GM12878 (cell line): ENCODE results near the gene JAML. TPM values are rescaled to one million over a fixed set of nuclear protein-coding genes. Genes with fewer than 3 reads are reported as not detected.

Source experiments
- ATAC-seq: fragments of 200-7000 bp; cut with Tn5 transposase; 3 replicates; pipeline ENCODE4 v1.9.1; 2020; ENCODE audit warnings: mild to moderate bottlenecking, moderate library complexity
- BruUV-seq: library from RNA; stranded (reverse); fragments of 400-500 nt; replicated peaks from 2 replicates; lab custom pipeline; 2021; lab: Mats Ljungman, UMichigan
- CTCF ChIA-PET: fragments of 300-600 bp; sonication (Branson Sonifier 250); formaldehyde crosslinking; extraction: SDS; loops from one replicate; lab custom pipeline; 2021; ENCODE audit warnings: inconsistent platforms; lab: Yijun Ruan, JAX
- POLR2A ChIA-PET: fragments of 350-600 bp; formaldehyde crosslinking; extraction: SDS; loops from one replicate; lab custom pipeline; 2021; ENCODE audit warnings: inconsistent platforms; lab: Charles Lee
- RAD21 ChIA-PET: fragments of 300-600 bp; sonication (Branson Sonifier 250); formaldehyde crosslinking; loops from one replicate; lab custom pipeline; 2023; ENCODE audit warnings: antibody characterized with exemption; ENCODE audit not compliant: unreplicated experiment; lab: Charles Lee
- SMC1A ChIA-PET: fragments of 300-600 bp; sonication (Branson Sonifier 250); formaldehyde crosslinking; loops from one replicate; lab custom pipeline; 2023; ENCODE audit not compliant: unreplicated experiment, uncharacterized antibody; lab: Charles Lee
- DNase-seq: peaks from one replicate; pipeline ENCODE4 v3.0.0-alpha.2; 2011; ENCODE audit warnings: low read depth, low spot score
- FAIRE-seq: peaks from 3 replicates; lab custom pipeline; 2011; peaks lifted over from hg19 to GRCh38; lab: Jason Lieb, UNC
- H2AFZ ChIP-seq: 2 replicates; pipeline ENCODE4 v1.6.0; 2011; ENCODE audit warnings: low read depth, low read length, control low read depth; ENCODE audit not compliant: control insufficient read depth
- H3K27ac ChIP-seq: 2 replicates; pipeline ENCODE4 v1.5.1; 2011; ENCODE audit warnings: control low read depth; ENCODE audit not compliant: control insufficient read depth, insufficient read depth
- H3K27me3 ChIP-seq, 2 experiments: replicated peaks in 1 of 2; 2 replicates each; pipeline versions ENCODE4 v1.6.0 to v1.6.1; 2011; ENCODE audit warnings: low read length in 1 of 2; ENCODE audit not compliant: control insufficient read depth in 2 of 2, insufficient read depth in 2 of 2
- H3K36me3 ChIP-seq, 2 experiments: 2 replicates each; pipeline ENCODE4 v1.5.1; 2011; ENCODE audit warnings: low read length in 1 of 2; ENCODE audit not compliant: control insufficient read depth in 2 of 2, insufficient read depth in 2 of 2
- H3K4me1 ChIP-seq: 2 replicates; pipeline ENCODE4 v1.6.1; 2011; ENCODE audit warnings: mild to moderate bottlenecking, low read length, moderate library complexity, mixed read lengths; ENCODE audit not compliant: control insufficient read depth, insufficient read depth
- H3K4me2 ChIP-seq: 2 replicates; pipeline ENCODE4 v1.6.0; 2011; ENCODE audit warnings: control low read depth; ENCODE audit not compliant: control insufficient read depth, insufficient read depth
- H3K4me3 ChIP-seq: fragments of 200-600 bp; sonication (generic); 2 replicates; pipeline ENCODE4 v1.5.1; 2016
- H3K79me2 ChIP-seq: 2 replicates; pipeline ENCODE4 v1.6.0; 2011; ENCODE audit warnings: low read length; ENCODE audit not compliant: control insufficient read depth, insufficient read depth
- H3K9ac ChIP-seq: 2 replicates; pipeline ENCODE4 v1.8.0; 2011; ENCODE audit warnings: low read length, control low read depth, mixed read lengths; ENCODE audit not compliant: control insufficient read depth, insufficient read depth
- H3K9me3 ChIP-seq: replicated peaks from 3 replicates; pipeline ENCODE4 v1.5.1; 2011; ENCODE audit warnings: mild to moderate bottlenecking, low read length; ENCODE audit not compliant: control insufficient read depth, insufficient read depth
- H4K20me1 ChIP-seq: 2 replicates; pipeline ENCODE4 v1.6.0; 2011; ENCODE audit not compliant: control insufficient read depth, insufficient read depth
- HCFC1 ChIP-seq: fragments of 150-350 bp; IDR thresholded peaks from 2 replicates; pipeline ENCODE4 v1.6.1; 2014; ENCODE audit warnings: low read length
- HDAC6 ChIP-seq: fragments of 200-600 bp; sonication (generic); IDR thresholded peaks from one replicate; pipeline ENCODE4 v1.8.0; 2017; ENCODE audit warnings: antibody characterized with exemption; ENCODE audit not compliant: unreplicated experiment
- HDGF ChIP-seq: fragments of 450-650 bp; IDR thresholded peaks from 2 replicates; pipeline ENCODE4 v1.6.1; 2016; ENCODE audit warnings: antibody characterized with exemption
- MEF2B ChIP-seq: fragments of 450-650 bp; IDR thresholded peaks from 2 replicates; pipeline ENCODE4 v1.6.1; 2018; ENCODE audit warnings: mild to moderate bottlenecking, moderate library complexity; ENCODE audit not compliant: partially characterized antibody, poor library complexity, severe bottlenecking
- NR2C2 ChIP-seq: IDR thresholded peaks from 2 replicates; pipeline ENCODE4 v1.6.1; 2011; ENCODE audit warnings: borderline replicate concordance, low read depth; ENCODE audit not compliant: control insufficient read depth, insufficient read length
- SPI1 ChIP-seq: IDR thresholded peaks from 2 replicates; pipeline ENCODE4 v1.6.1; 2011; ENCODE audit warnings: low read depth, mild to moderate bottlenecking, low read length, moderate library complexity, borderline replicate concordance; ENCODE audit not compliant: insufficient read depth
- SREBF2 ChIP-seq: IDR thresholded peaks from 2 replicates; pipeline ENCODE4 v1.6.1; 2012; ENCODE audit warnings: mild to moderate bottlenecking, low read length
- TARDBP ChIP-seq: IDR thresholded peaks from 2 replicates; pipeline ENCODE4 v1.6.1; 2016; ENCODE audit warnings: borderline replicate concordance
- ZNF384 ChIP-seq: IDR thresholded peaks from 2 replicates; pipeline ENCODE4 v1.6.1; 2012; ENCODE audit warnings: low read depth, mild to moderate bottlenecking, low read length, improper control_type of control experiment, borderline replicate concordance
- WGBS: methylation state at CpG from one replicate; pipeline ENCODE4 v1.1.6; 2016; ENCODE audit warnings: low lambda C conversion rate; ENCODE audit not compliant: insufficient replicate concordance, insufficient coverage; ENCODE audit errors: missing lambda C conversion rate; 5-methylcytosine and 5-hydroxymethylcytosine counted together
- in situ Hi-C: fragments of 300-500 bp; cut with MboI; formaldehyde crosslinking; loops from 9 replicates; pipeline ENCODE4 v1.14.3; 2018; ENCODE audit warnings: mixed read lengths
- intact Hi-C: fragments of 100-400 bp; cut with micrococcal nuclease; formaldehyde crosslinking; loops from one replicate; pipeline ENCODE4 v1.14.2; 2022; ENCODE audit not compliant: unreplicated experiment
- polyA plus RNA-seq, 11 experiments: library from polyadenylated mRNA; depleted of rRNA in 4 of 11; unstranded in 6 of 11; stranded (reverse) in 5 of 11; fragments of >200 nt; fragmentation: Nextera tagmentation in 4 of 11; fragmentation: Illumina TruSeq in 1 of 11; extraction: Ambion mirVana in 4 of 11; extraction: Trizol in 1 of 11; gene quantifications; 1 replicate in 1 of 11; 2 replicates in 10 of 11; pipeline versions ENCODE4 v1.2.1 to v1.2.3, GENCODE V29; 2011 to 2016; ENCODE audit warnings: inconsistent platforms in 2 of 11, missing spikeins in 2 of 11, low read depth in 1 of 11
- total RNA-seq, 4 experiments: library from RNA; depleted of rRNA in 3 of 4; stranded (reverse); fragments of >200 nt in 3 of 4; fragmentation: Illumina TruSeq in 1 of 4; extraction: Trizol in 1 of 4; gene quantifications; 2 replicates each; pipeline versions ENCODE4 v1.2.1 to v1.2.3, GENCODE V29; 2013 to 2021
- TF ChIP-seq, protein P1 (sequence below): fragments of 450-650 bp; IDR thresholded peaks from 2 replicates; pipeline ENCODE4 v1.6.1; 2018; ENCODE audit warnings: borderline replicate concordance, mild to moderate bottlenecking; ENCODE audit not compliant: partially characterized antibody

The JAML gene
- total and polyA plus RNA-seq, 10 of the 15 experiments (the other 5 are each of a cell fraction or from before 2014, with no cell fraction given): 0.60 to 8.1 (median 3.5) TPM

GRCh38 chr11:118167253-118167652 lies 57.6 kb downstream of the JAML start:
- no peak overlapping the region for H3K4me2 ChIP-seq
- no peak for ATAC-seq
- RAD21 ChIA-PET: interaction anchor here (0.8 to 1.1 kb wide), 2 partner anchors 23 to 31 kb away, joined by 3 read pairs; no protein-coding TSS in a partner anchor
- H2AFZ ChIP-seq: no peak overlapping the region
- no peak overlapping the region for H3K9ac ChIP-seq
- no peak for TF ChIP-seq HCFC1
- TF ChIP-seq ZNF384: no peak
- TF ChIP-seq, protein P1, sequence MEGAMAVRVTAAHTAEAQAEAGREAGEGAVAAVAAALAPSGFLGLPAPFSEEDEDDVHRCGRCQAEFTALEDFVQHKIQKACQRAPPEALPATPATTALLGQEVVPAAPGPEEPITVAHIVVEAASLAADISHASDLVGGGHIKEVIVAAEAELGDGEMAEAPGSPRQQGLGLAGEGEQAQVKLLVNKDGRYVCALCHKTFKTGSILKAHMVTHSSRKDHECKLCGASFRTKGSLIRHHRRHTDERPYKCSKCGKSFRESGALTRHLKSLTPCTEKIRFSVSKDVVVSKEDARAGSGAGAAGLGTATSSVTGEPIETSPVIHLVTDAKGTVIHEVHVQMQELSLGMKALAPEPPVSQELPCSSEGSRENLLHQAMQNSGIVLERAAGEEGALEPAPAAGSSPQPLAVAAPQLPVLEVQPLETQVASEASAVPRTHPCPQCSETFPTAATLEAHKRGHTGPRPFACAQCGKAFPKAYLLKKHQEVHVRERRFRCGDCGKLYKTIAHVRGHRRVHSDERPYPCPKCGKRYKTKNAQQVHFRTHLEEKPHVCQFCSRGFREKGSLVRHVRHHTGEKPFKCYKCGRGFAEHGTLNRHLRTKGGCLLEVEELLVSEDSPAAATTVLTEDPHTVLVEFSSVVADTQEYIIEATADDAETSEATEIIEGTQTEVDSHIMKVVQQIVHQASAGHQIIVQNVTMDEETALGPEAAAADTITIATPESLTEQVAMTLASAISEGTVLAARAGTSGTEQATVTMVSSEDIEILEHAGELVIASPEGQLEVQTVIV: no peak
- no peak for TF ChIP-seq NR2C2
- TF ChIP-seq HDGF: no peak
- TF ChIP-seq HDAC6: no peak
- TF ChIP-seq SREBF2: no peak
- TF ChIP-seq MEF2B: no peak
- TF ChIP-seq TARDBP: no peak
- TF ChIP-seq SPI1: no peak
- SMC1A ChIA-PET: interaction anchor here (1.2 kb wide), 1 partner anchor 18 kb away, joined by 3 read pairs; no protein-coding TSS in a partner anchor
- BruUV-seq: no TSS peak
- in situ Hi-C loops (no loop called here), intact Hi-C loops (no loop called here)
- no peaks in the 10 kb centered on the region for H3K9me3 ChIP-seq
- no peaks in the 10 kb centered on the region for H3K4me1 ChIP-seq
- CTCF ChIA-PET: interaction anchor here (0.9 to 1.3 kb wide), 3 partner anchors 10 to 360 kb away, joined by 3 read pairs; no protein-coding TSS in a partner anchor
- no peak overlapping the region for H3K27ac ChIP-seq
- POLR2A ChIA-PET: no interaction called here
- H3K27me3 ChIP-seq: peaks cover 1 to 3% of the 10 kb centered on the region in 2 experiments; a peak in 3 of 4 replicates
- 0% methylated on average over 2 of the region's 2 CpGs for WGBS
- FAIRE-seq: no peak
- H4K20me1 ChIP-seq: no peaks in the 10 kb centered on the region
- no peaks in the 10 kb centered on the region for H3K36me3 ChIP-seq
- H3K4me3 ChIP-seq: no peak overlapping the region
- no peaks in the 10 kb centered on the region for H3K79me2 ChIP-seq
- DNase-seq: no peak
